ENCODE results near the gene KRT32. TPM values are rescaled to one million over a fixed set of nuclear protein-coding genes. Genes with fewer than 3 reads are reported as not detected.

Gene KRT32
- total RNA-seq, 2 donors from 2014 or later, result not detected

- no peaks in the 10 kb centered on the region for H3K27me3 ChIP-seq
- no peaks in the 10 kb centered on the region for H3K36me3 ChIP-seq
- no peaks in the 10 kb centered on the region for H3K4me1 ChIP-seq
- no peaks in the 10 kb centered on the region for H3K9me3 ChIP-seq
- DNase-seq (ENCODE audit: low spot score), result no peak
- no peak overlapping the region for H3K27ac ChIP-seq
- no peak for TF ChIP-seq CTCF (IDR thresholded peaks at IDR 0.05)
- no peak overlapping the region for H3K4me3 ChIP-seq
Observed at GRCh38 chr17:41498276-41498675, 31.1 kb upstream of the KRT32 start.

- TF ChIP-seq CTCF (IDR thresholded peaks at IDR 0.05), result peak; percentile 17 to 64
- Histone ChIP-seq H3K9me3 (no peaks in the 10 kb centered on the region), H3K36me3 (no peaks in the 10 kb centered on the region), H3K27ac (no peak overlapping the region), H3K27me3 (no peaks in the 10 kb centered on the region), H3K4me1 (no peaks in the 10 kb centered on the region), H3K4me3 (no peak overlapping the region)
- peak; percentile 65 for DNase-seq (ENCODE audit: low spot score)
Observed at GRCh38 chr17:41496803-41497484, 29.8 kb upstream of the KRT32 start.

GRCh38 chr17:41494524-41494923, 27.3 kb upstream of the KRT32 start:
- H3K27me3 ChIP-seq, result no peaks in the 10 kb centered on the region
- no peak overlapping the region for H3K4me3 ChIP-seq
- no peaks in the 10 kb centered on the region for H3K9me3 ChIP-seq
- no peaks in the 10 kb centered on the region for H3K36me3 ChIP-seq
- TF ChIP-seq CTCF (IDR thresholded peaks at IDR 0.05), result no peak
- no peak for DNase-seq (ENCODE audit: low spot score)
- no peak overlapping the region for H3K27ac ChIP-seq
- no peaks in the 10 kb centered on the region for H3K4me1 ChIP-seq

- DNase-seq (ENCODE audit: low spot score), result no peak
- Histone ChIP-seq H3K27me3 (no peaks in the 10 kb centered on the region), H3K27ac (no peak overlapping the region), H3K9me3 (no peaks in the 10 kb centered on the region), H3K4me1 (no peaks in the 10 kb centered on the region), H3K36me3 (no peaks in the 10 kb centered on the region), H3K4me3 (no peak overlapping the region)
- no peak for TF ChIP-seq CTCF (IDR thresholded peaks at IDR 0.05)
Observed at GRCh38 chr17:41492771-41493170, 25.6 kb upstream of the KRT32 start.

- Histone ChIP-seq H3K9me3 (no peaks in the 10 kb centered on the region), H3K4me3 (no peak overlapping the region), H3K36me3 (no peaks in the 10 kb centered on the region), H3K4me1 (no peaks in the 10 kb centered on the region), H3K27me3 (no peaks in the 10 kb centered on the region), H3K27ac (no peak overlapping the region)
- TF ChIP-seq CTCF (IDR thresholded peaks at IDR 0.05), result no peak
- DNase-seq (ENCODE audit: low spot score), result no peak
Observed at GRCh38 chr17:41492351-41492750, 25.2 kb upstream of the KRT32 start.

GRCh38 chr17:41491476-41491875, 24.3 kb upstream of the KRT32 start:
- Histone ChIP-seq H3K4me1 (no peaks in the 10 kb centered on the region), H3K27ac (no peak overlapping the region), H3K36me3 (no peaks in the 10 kb centered on the region), H3K27me3 (no peaks in the 10 kb centered on the region), H3K4me3 (no peak overlapping the region), H3K9me3 (no peaks in the 10 kb centered on the region)
- DNase-seq (ENCODE audit: low spot score), result no peak
- no peak for TF ChIP-seq CTCF (IDR thresholded peaks at IDR 0.05)
